Endothelial cell of umbilical vein (primary cell): ENCODE results near the gene MBD3L1.

Experiments
- CTCF ChIP-seq, 2 donors: IDR thresholded peaks; 1 replicate in 1 of 2; 2 replicates in 1 of 2; pipeline ENCODE4 v1.5.1; 2011; ENCODE audit warnings: low read length in 2 of 2, mild to moderate bottlenecking in 2 of 2, moderate library complexity in 2 of 2, control low read depth in 1 of 2, inconsistent platforms in 1 of 2, low read depth in 1 of 2; ENCODE audit not compliant: insufficient read depth in 1 of 2; ENCODE audit errors: extremely low read depth in 1 of 2
- EZH2 ChIP-seq: IDR thresholded peaks from 2 replicates; pipeline ENCODE4 v1.6.1; 2012; ENCODE audit warnings: borderline replicate concordance, low read depth, mild to moderate bottlenecking, moderate library complexity, low read length, inconsistent platforms; ENCODE audit not compliant: severe bottlenecking
- POLR2A ChIP-seq: IDR thresholded peaks from 2 replicates; pipeline ENCODE4 v1.6.1; 2012; ENCODE audit warnings: low read depth, mild to moderate bottlenecking, control low read depth, low read length
- POLR2AphosphoS5 ChIP-seq: IDR thresholded peaks from 2 replicates; pipeline ENCODE4 v1.6.1; 2012; ENCODE audit warnings: low read depth, mild to moderate bottlenecking, control low read depth, low read length, moderate library complexity; ENCODE audit not compliant: insufficient read depth

- TF ChIP-seq CTCF (IDR thresholded peaks at IDR 0.05; ENCODE audit: extremely low read depth in 1 of 2, insufficient read depth in 1 of 2, low read depth in 1 of 2, low read length in 2 of 2) (no peak), POLR2A (no peak), EZH2 (no peak), POLR2AphosphoS5 (no peak)
Observed at GRCh38 chr19:8794823-8795222, 37.4 kb upstream of the MBD3L1 start.
